ENCODE results near the gene KASH5. TPM values are rescaled to one million over a fixed set of nuclear protein-coding genes. Genes with fewer than 3 reads are reported as not detected.

Gene KASH5
- total and polyA plus RNA-seq, 4 donors = not detected

- peaks cover 5 to 11% (median 7%) of the 10 kb centered on the region in 4 donors for H3K4me1 ChIP-seq (ENCODE audit: control insufficient read depth in 4 of 4, insufficient read depth in 4 of 4, low read length in 3 of 4)
- H3K4me3 ChIP-seq (ENCODE audit: low read depth in 1 of 3, low read length in 3 of 3) = no peak overlapping the region
- WGBS = 85% methylated on average over 2 of the region's 2 CpGs
- DNase-seq (ENCODE audit: low spot score) = no peak
- H3K9ac ChIP-seq (ENCODE audit: low read depth in 1 of 2, low read length in 2 of 2) = no peak overlapping the region
- no peak overlapping the region for H3K27ac ChIP-seq (ENCODE audit: low read depth in 1 of 2, low read length in 2 of 2)
- no peaks in the 10 kb centered on the region for H3K9me3 ChIP-seq (ENCODE audit: control insufficient read depth in 4 of 4, low read length in 3 of 4)
- no peak for TF ChIP-seq GABPA (IDR thresholded peaks at IDR 0.05 in 1 of 2, conservative IDR thresholded peaks at IDR 0.05 in 1 of 2)
- TF ChIP-seq FOXA2 (IDR thresholded peaks at IDR 0.05) = no peak
- TF ChIP-seq HNF4G (IDR thresholded peaks at IDR 0.05) = no peak
- peaks cover 6 to 21% (median 8%) of the 10 kb centered on the region in 4 donors for H3K27me3 ChIP-seq (ENCODE audit: control insufficient read depth in 4 of 4, insufficient read depth in 4 of 4, low read length in 3 of 4)
- no peaks in the 10 kb centered on the region for H3K36me3 ChIP-seq (ENCODE audit: control insufficient read depth in 4 of 4, insufficient read depth in 3 of 4, low read depth in 1 of 4, low read length in 3 of 4)
These were observed 32.2 kb downstream of the KASH5 start for GRCh38 chr19:49420227-49420626.

- Histone ChIP-seq H3K4me3 (ENCODE audit: low read depth in 1 of 3, low read length in 3 of 3) (peak overlapping the region in 1 of 3 donors; percentile 22), H3K4me1 (ENCODE audit: control insufficient read depth in 4 of 4, insufficient read depth in 4 of 4, low read length in 3 of 4) (peaks cover 5 to 11% (median 7%) of the 10 kb centered on the region in 4 donors), H3K36me3 (ENCODE audit: control insufficient read depth in 4 of 4, insufficient read depth in 3 of 4, low read depth in 1 of 4, low read length in 3 of 4) (no peaks in the 10 kb centered on the region), H3K9me3 (ENCODE audit: control insufficient read depth in 4 of 4, low read length in 3 of 4) (no peaks in the 10 kb centered on the region), H3K9ac (ENCODE audit: low read depth in 1 of 2, low read length in 2 of 2) (no peak overlapping the region), H3K27ac (ENCODE audit: low read depth in 1 of 2, low read length in 2 of 2) (no peak overlapping the region), H3K27me3 (ENCODE audit: control insufficient read depth in 4 of 4, insufficient read depth in 4 of 4, low read length in 3 of 4) (peaks cover 6 to 24% (median 10%) of the 10 kb centered on the region in 4 donors)
- WGBS = 12% methylated on average over 48 of the region's 48 CpGs
- peak; percentile 47 for DNase-seq (ENCODE audit: low spot score)
- TF ChIP-seq HNF4G (IDR thresholded peaks at IDR 0.05) (no peak), GABPA (IDR thresholded peaks at IDR 0.05 in 1 of 2, conservative IDR thresholded peaks at IDR 0.05 in 1 of 2) (no peak), RAD21 (IDR thresholded peaks at IDR 0.05) (no peak), JUND (IDR thresholded peaks at IDR 0.05) (no peak), FOXA2 (IDR thresholded peaks at IDR 0.05) (no peak), YY1 (IDR thresholded peaks at IDR 0.05) (no peak), EGR1 (IDR thresholded peaks at IDR 0.05; ENCODE audit: low read depth in 2 of 2) (no peak), SP1 (IDR thresholded peaks at IDR 0.05) (no peak)
- TF ChIP-seq, protein P1, sequence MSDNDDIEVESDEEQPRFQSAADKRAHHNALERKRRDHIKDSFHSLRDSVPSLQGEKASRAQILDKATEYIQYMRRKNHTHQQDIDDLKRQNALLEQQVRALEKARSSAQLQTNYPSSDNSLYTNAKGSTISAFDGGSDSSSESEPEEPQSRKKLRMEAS (IDR thresholded peaks at IDR 0.05) = no peak
These were observed 33.2 kb downstream of the KASH5 start for GRCh38 chr19:49421039-49421877.

GRCh38 chr19:49421878-49422202 lies 33.8 kb downstream of the KASH5 start:
- H3K27ac ChIP-seq (ENCODE audit: low read depth in 1 of 2, low read length in 2 of 2) = no peak overlapping the region
- peaks cover 5 to 11% (median 7%) of the 10 kb centered on the region in 4 donors for H3K4me1 ChIP-seq (ENCODE audit: control insufficient read depth in 4 of 4, insufficient read depth in 4 of 4, low read length in 3 of 4)
- peaks cover 6 to 27% (median 15%) of the 10 kb centered on the region in 4 donors for H3K27me3 ChIP-seq (ENCODE audit: control insufficient read depth in 4 of 4, insufficient read depth in 4 of 4, low read length in 3 of 4)
- DNase-seq (ENCODE audit: low spot score) = no peak
- no peak for TF ChIP-seq NR2F2 (IDR thresholded peaks at IDR 0.05)
- TF ChIP-seq, protein P2, sequence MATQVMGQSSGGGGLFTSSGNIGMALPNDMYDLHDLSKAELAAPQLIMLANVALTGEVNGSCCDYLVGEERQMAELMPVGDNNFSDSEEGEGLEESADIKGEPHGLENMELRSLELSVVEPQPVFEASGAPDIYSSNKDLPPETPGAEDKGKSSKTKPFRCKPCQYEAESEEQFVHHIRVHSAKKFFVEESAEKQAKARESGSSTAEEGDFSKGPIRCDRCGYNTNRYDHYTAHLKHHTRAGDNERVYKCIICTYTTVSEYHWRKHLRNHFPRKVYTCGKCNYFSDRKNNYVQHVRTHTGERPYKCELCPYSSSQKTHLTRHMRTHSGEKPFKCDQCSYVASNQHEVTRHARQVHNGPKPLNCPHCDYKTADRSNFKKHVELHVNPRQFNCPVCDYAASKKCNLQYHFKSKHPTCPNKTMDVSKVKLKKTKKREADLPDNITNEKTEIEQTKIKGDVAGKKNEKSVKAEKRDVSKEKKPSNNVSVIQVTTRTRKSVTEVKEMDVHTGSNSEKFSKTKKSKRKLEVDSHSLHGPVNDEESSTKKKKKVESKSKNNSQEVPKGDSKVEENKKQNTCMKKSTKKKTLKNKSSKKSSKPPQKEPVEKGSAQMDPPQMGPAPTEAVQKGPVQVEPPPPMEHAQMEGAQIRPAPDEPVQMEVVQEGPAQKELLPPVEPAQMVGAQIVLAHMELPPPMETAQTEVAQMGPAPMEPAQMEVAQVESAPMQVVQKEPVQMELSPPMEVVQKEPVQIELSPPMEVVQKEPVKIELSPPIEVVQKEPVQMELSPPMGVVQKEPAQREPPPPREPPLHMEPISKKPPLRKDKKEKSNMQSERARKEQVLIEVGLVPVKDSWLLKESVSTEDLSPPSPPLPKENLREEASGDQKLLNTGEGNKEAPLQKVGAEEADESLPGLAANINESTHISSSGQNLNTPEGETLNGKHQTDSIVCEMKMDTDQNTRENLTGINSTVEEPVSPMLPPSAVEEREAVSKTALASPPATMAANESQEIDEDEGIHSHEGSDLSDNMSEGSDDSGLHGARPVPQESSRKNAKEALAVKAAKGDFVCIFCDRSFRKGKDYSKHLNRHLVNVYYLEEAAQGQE (IDR thresholded peaks at IDR 0.05) = no peak
- TF ChIP-seq GABPA (IDR thresholded peaks at IDR 0.05 in 1 of 2, conservative IDR thresholded peaks at IDR 0.05 in 1 of 2) = no peak
- TF ChIP-seq JUND (IDR thresholded peaks at IDR 0.05) = no peak
- TF ChIP-seq CTCF (IDR thresholded peaks at IDR 0.05; ENCODE audit: low read depth, low read length, missing input control) = no peak
- TF ChIP-seq TAF1 (conservative IDR thresholded peaks at IDR 0.05) = no peak
- TF ChIP-seq ZBTB33 (IDR thresholded peaks at IDR 0.05) = no peak
- TF ChIP-seq HNF4G (IDR thresholded peaks at IDR 0.05) = no peak
- TF ChIP-seq EGR1 (IDR thresholded peaks at IDR 0.05; ENCODE audit: low read depth in 2 of 2) = no peak
- TF ChIP-seq RAD21 (IDR thresholded peaks at IDR 0.05) = no peak
- H3K36me3 ChIP-seq (ENCODE audit: control insufficient read depth in 4 of 4, insufficient read depth in 3 of 4, low read depth in 1 of 4, low read length in 3 of 4) = no peaks in the 10 kb centered on the region
- WGBS = 29% methylated on average over 3 of the region's 3 CpGs
- H3K9ac ChIP-seq (ENCODE audit: low read depth in 1 of 2, low read length in 2 of 2) = no peak overlapping the region
- H3K9me3 ChIP-seq (ENCODE audit: control insufficient read depth in 4 of 4, low read length in 3 of 4) = no peaks in the 10 kb centered on the region
- H3K4me3 ChIP-seq (ENCODE audit: low read depth in 1 of 3, low read length in 3 of 3) = no peak overlapping the region
